OCI-LY3 (cell line): ENCODE results near the gene QRICH2.

Source experiments
- H2AFZ ChIP-seq: fragments of 200-600, 300-600 bp; shearing (Covaris generic); 2 replicates; pipeline ENCODE4 v1.6.0; 2014; ENCODE audit warnings: antibody characterized with exemption, low read depth, low read length
- H3K27ac ChIP-seq: fragments of 200-600, 300-600 bp; sonication (generic); 2 replicates; pipeline ENCODE4 v1.5.1; 2014; ENCODE audit warnings: mild to moderate bottlenecking, low read length, moderate library complexity, mixed read lengths
- H3K27me3 ChIP-seq: fragments of 200-600, 300-600 bp; sonication (generic); 2 replicates; pipeline ENCODE4 v1.6.1; 2014; ENCODE audit warnings: low read depth, low read length, mixed read lengths
- H3K36me3 ChIP-seq: fragments of 200-600, 300-600 bp; sonication (generic); replicated peaks from 2 replicates; pipeline ENCODE3; 2014; ENCODE audit warnings: low read depth, low read length, mixed read lengths
- H3K4me1 ChIP-seq: fragments of 300-600, 200-600 bp; sonication (generic); 2 replicates; pipeline ENCODE4 v1.6.1; 2014; ENCODE audit warnings: low read length, mixed read lengths
- H3K4me2 ChIP-seq: fragments of 200-600, 300-600 bp; sonication (generic); 2 replicates; pipeline ENCODE4 v1.6.1; 2014; ENCODE audit warnings: low read length, mixed read lengths
- H3K4me3 ChIP-seq: fragments of 300-600, 200-600 bp; sonication (generic); 2 replicates; pipeline ENCODE4 v1.5.1; 2014; ENCODE audit warnings: antibody characterized with exemption, mild to moderate bottlenecking, low read length, moderate library complexity
- H3K79me2 ChIP-seq: fragments of 300-600, 200-600 bp; shearing (Covaris generic); 2 replicates; pipeline ENCODE4 v1.6.1; 2014; ENCODE audit warnings: mild to moderate bottlenecking, low read length, mixed read lengths
- H3K9ac ChIP-seq: fragments of 300-600, 200-600 bp; shearing (Covaris generic); 2 replicates; pipeline ENCODE4 v1.6.0; 2014; ENCODE audit warnings: mild to moderate bottlenecking, low read length, moderate library complexity
- H3K9me3 ChIP-seq: fragments of 200-600, 300-600 bp; shearing (Covaris generic); 2 replicates; pipeline ENCODE4 v1.6.1; 2014; ENCODE audit warnings: low read length, mixed read lengths; ENCODE audit not compliant: insufficient read depth
- H4K20me1 ChIP-seq: fragments of 200-600, 300-600 bp; sonication (generic); 2 replicates; pipeline ENCODE4 v1.6.1; 2016; ENCODE audit warnings: low read length, mixed read lengths; ENCODE audit not compliant: insufficient read depth
- EZH2phosphoT487 ChIP-seq: fragments of 200-600 bp; shearing (Covaris generic); IDR thresholded peaks from 2 replicates; pipeline ENCODE4 v1.6.1; 2018; ENCODE audit warnings: antibody characterized with exemption, mixed run types, low read depth
- TF ChIP-seq, protein P1 (sequence below): fragments of 200-600, 300-600 bp; sonication (generic); IDR thresholded peaks from 2 replicates; pipeline ENCODE4 v1.5.1; 2014; ENCODE audit warnings: antibody characterized with exemption, low read length, low read depth

Gene QRICH2

DNA sequence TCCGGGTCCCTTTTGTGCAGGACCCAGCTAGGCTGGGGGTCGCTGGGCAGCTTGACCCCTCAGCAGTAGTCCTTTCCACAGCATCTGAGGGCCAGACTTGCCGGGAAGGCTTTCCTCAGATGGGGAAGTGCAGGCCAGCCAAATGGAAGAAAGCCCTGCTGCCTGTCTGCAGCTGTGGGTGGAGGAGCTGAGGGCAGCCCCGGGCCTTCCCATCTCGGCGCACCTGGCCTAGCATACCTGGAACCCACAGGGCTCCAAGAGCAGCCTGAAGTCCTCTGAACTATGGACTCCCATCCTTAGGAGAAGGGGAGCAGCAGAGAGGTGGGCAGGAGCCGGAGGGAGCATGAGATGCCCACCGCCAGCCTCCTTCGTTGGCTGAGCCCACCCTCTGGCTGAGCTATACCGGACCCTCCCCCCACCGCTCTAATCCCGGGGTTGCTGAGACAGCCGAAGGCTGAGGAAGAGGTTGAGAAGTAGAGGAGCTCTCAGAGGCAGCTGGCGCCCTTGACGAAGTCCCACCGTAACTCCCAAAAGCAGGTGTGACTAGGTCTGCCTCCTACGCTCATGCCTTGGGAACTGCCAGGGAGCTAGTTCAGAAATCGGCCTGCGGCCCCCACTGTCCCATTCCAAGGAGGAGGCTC, 29.7 kb downstream of the QRICH2 start:
- Histone ChIP-seq H2AFZ (no peak overlapping the region), H3K79me2 (no peaks in the 10 kb centered on the region), H4K20me1 (no peaks in the 10 kb centered on the region), H3K27ac (no peak overlapping the region), H3K4me1 (peaks cover 32% of the 10 kb centered on the region), H3K4me3 (no peak overlapping the region), H3K4me2 (no peak overlapping the region), H3K9ac (no peak overlapping the region), H3K27me3 (no peaks in the 10 kb centered on the region), H3K9me3 (no peaks in the 10 kb centered on the region), H3K36me3 (no peaks in the 10 kb centered on the region)
- TF ChIP-seq, protein P1, sequence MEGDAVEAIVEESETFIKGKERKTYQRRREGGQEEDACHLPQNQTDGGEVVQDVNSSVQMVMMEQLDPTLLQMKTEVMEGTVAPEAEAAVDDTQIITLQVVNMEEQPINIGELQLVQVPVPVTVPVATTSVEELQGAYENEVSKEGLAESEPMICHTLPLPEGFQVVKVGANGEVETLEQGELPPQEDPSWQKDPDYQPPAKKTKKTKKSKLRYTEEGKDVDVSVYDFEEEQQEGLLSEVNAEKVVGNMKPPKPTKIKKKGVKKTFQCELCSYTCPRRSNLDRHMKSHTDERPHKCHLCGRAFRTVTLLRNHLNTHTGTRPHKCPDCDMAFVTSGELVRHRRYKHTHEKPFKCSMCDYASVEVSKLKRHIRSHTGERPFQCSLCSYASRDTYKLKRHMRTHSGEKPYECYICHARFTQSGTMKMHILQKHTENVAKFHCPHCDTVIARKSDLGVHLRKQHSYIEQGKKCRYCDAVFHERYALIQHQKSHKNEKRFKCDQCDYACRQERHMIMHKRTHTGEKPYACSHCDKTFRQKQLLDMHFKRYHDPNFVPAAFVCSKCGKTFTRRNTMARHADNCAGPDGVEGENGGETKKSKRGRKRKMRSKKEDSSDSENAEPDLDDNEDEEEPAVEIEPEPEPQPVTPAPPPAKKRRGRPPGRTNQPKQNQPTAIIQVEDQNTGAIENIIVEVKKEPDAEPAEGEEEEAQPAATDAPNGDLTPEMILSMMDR, result no peak
- no peak for TF ChIP-seq EZH2phosphoT487

DNA sequence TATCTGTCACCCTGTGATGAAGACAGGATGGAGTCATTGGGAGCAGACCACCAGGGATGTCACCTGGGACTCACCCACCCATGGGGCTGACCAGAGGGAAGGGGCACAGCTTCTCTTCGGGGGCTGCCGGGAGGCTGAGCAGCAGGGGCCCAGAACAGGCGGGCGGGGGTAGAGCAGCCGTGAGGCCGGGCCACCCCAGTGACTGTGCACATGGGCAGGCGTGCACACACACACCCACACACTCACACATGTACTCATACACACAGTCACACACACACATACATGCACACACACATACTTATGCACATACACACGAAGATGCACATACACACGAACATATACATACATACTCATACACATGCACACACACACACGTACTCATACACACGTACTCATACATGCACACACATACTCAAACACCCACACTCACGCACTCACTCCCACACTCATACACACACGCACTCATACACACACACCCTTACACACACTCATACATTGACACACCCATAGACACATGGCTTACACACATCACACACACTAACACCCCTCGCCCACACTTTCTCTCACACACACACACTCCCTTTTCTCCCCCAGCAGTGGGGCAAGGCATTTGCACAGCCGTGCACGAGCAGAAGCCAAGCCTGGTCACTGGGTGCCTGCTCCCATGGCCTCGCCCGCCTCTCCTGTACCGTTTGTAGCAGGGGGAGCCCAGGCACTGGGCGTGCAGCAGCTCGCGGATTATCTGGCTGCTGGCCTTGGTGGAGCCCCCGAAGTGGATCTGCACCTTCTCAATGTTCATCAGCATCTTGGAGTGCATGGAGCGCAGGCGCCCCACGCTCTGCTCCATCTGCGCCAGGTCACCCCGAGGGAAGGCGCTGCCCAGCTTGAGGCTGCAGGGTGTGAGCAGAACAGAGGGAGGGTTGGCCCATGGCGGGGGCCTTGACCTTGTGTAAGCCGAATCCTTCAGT, 30.5 kb downstream of the QRICH2 start:
- Histone ChIP-seq H3K27ac (no peak overlapping the region), H3K27me3 (no peaks in the 10 kb centered on the region), H3K4me1 (peaks cover 40% of the 10 kb centered on the region), H3K36me3 (no peaks in the 10 kb centered on the region), H4K20me1 (no peaks in the 10 kb centered on the region), H3K79me2 (no peaks in the 10 kb centered on the region; the same call in 1 of the 2 replicates), H3K9me3 (no peaks in the 10 kb centered on the region), H3K9ac (no peak overlapping the region), H3K4me2 (no peak overlapping the region), H2AFZ (no peak overlapping the region), H3K4me3 (no peak overlapping the region)
- TF ChIP-seq, protein P1, result no peak
- TF ChIP-seq EZH2phosphoT487, result no peak

DNA sequence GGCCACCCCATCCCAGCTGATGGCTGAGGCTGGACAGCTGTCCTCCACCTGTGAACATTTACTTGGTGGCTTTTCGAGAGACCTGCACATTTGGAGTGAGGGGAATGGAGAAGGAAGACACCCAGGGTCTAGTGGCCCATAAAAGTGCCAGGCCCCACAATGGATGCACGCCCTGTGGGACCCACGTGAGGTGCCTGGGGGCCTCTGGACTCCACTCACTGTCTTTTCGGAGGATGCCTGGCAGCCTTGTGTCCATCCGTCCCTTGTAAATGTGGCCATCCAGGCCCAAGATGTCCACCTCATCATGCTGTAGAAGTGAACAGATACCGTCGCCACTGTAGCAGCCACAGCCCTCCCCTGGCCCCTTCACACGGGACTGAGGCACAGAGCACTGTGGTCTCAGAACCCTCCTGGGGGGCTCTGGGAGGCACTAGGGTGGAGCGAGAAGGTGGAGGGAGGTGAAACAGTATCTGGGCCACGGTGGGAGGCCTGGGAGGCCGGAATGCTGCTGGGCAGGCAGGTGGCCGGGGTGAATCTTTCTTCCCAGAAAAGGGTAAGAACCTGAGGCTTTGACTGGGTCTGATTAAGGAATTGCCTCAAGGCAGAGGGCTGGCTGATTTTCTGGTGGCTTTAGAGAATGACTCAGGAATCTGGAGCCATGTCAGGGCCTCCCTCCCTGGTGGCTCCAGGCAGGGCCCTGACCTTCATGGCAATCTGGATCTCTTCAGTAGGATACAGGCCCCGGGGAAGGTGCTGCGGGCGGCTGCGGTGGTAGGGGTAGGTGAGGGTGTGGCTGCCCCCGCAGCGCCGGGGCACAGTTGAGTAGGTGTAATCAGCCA, 31.4 kb downstream of the QRICH2 start:
- H3K27me3 ChIP-seq, result no peaks in the 10 kb centered on the region
- H2AFZ ChIP-seq, result peak overlapping the region; percentile 42; the same call in 1 of the 2 replicates
- no peak overlapping the region for H3K4me3 ChIP-seq
- H3K4me1 ChIP-seq, result peaks cover 46% of the 10 kb centered on the region
- peak overlapping the region; percentile 67 for H3K4me2 ChIP-seq
- H3K9me3 ChIP-seq, result no peaks in the 10 kb centered on the region
- 0 out of 2 replicates have a peak overlapping the region, but pooled peaks have one; percentile 8 for H3K27ac ChIP-seq
- H4K20me1 ChIP-seq, result no peaks in the 10 kb centered on the region
- H3K36me3 ChIP-seq, result no peaks in the 10 kb centered on the region
- no peak for TF ChIP-seq EZH2phosphoT487
- TF ChIP-seq, protein P1, result no peak
- H3K79me2 ChIP-seq, result peaks cover 2% of the 10 kb centered on the region; the same call in 1 of the 2 replicates
- H3K9ac ChIP-seq, result no peak overlapping the region; the same call in 1 of the 2 replicates
